HepG2 (cell line): ENCODE measurements around the gene APH1B. TPM values are rescaled to one million over a fixed set of nuclear protein-coding genes. Genes with fewer than 3 reads are reported as not detected.

Experiments
- ESRRA ChIP-seq: sonication (generic); formaldehyde crosslinking; IDR thresholded peaks from 2 replicates; pipeline ENCODE4 v1.5.1; 2020; ENCODE audit warnings: mild to moderate bottlenecking, low read depth, missing genetic modification reagents
- HNRNPUL1 ChIP-seq: fragments of 200-400 bp; formaldehyde crosslinking; IDR thresholded peaks from 2 replicates; pipeline ENCODE4 v1.6.1; 2017; ENCODE audit warnings: low read depth, mild to moderate bottlenecking, low read length, moderate library complexity
- MAFG ChIP-seq: sonication (generic); formaldehyde crosslinking; IDR thresholded peaks from 2 replicates; pipeline ENCODE4 v1.5.1; 2020; ENCODE audit warnings: mild to moderate bottlenecking, missing genetic modification reagents
- PHF20 ChIP-seq: sonication (generic); formaldehyde crosslinking; IDR thresholded peaks from 2 replicates; pipeline ENCODE4 v1.5.0; 2020; ENCODE audit warnings: mild to moderate bottlenecking, missing genetic modification reagents
- PHF5A ChIP-seq: IDR thresholded peaks from one replicate; pipeline ENCODE4 v1.6.1; 2018; ENCODE audit warnings: low read depth, missing genetic modification reagents; ENCODE audit not compliant: unreplicated experiment
- SOX6 ChIP-seq, 2 experiments: fragments of 450-650 bp in 1 of 2; sonication (generic) in 1 of 2; formaldehyde crosslinking in 1 of 2; IDR thresholded peaks; 2 replicates each; pipeline versions ENCODE4 v1.4.0 to v1.6.1; 2017 to 2020; ENCODE audit warnings: antibody characterized with exemption in 1 of 2, mild to moderate bottlenecking in 1 of 2, missing genetic modification reagents in 1 of 2
- TRIM24 ChIP-seq: sonication (generic); formaldehyde crosslinking; IDR thresholded peaks from 2 replicates; pipeline ENCODE4 v1.8.0; 2022; ENCODE audit warnings: mild to moderate bottlenecking, missing genetic modification reagents
- ZBTB3 ChIP-seq: sonication (generic); formaldehyde crosslinking; IDR thresholded peaks from 2 replicates; pipeline ENCODE4 v1.4.0; 2020; ENCODE audit warnings: low read depth, mild to moderate bottlenecking, moderate library complexity, missing genetic modification reagents, borderline replicate concordance
- ZNF143 ChIP-seq: sonication (generic); formaldehyde crosslinking; IDR thresholded peaks from 2 replicates; pipeline ENCODE4 v1.4.0; 2020; ENCODE audit warnings: missing genetic modification reagents
- ZNF572 ChIP-seq: sonication (generic); formaldehyde crosslinking; IDR thresholded peaks from 2 replicates; pipeline ENCODE4 v1.5.1; 2020; ENCODE audit warnings: mild to moderate bottlenecking, missing genetic modification reagents
- ZNF772 ChIP-seq: sonication (generic); formaldehyde crosslinking; IDR thresholded peaks from 2 replicates; pipeline ENCODE4 v1.5.0; 2020; ENCODE audit warnings: mild to moderate bottlenecking, missing genetic modification reagents
- polyA plus RNA-seq, 8 experiments: library from polyadenylated mRNA; depleted of rRNA in 3 of 8; stranded (reverse) in 7 of 8; unstranded in 1 of 8; fragments of >200 nt; fragmentation: Illumina TruSeq in 4 of 8; extraction: Trizol in 4 of 8; gene quantifications; 2 replicates each; pipeline versions ENCODE4 v1.2.1 to v1.2.3, GENCODE V29; 2011 to 2016; ENCODE audit warnings: low read depth in 4 of 8, missing spikeins in 1 of 8, mixed read lengths in 1 of 8; ENCODE audit not compliant: insufficient read depth in 1 of 8
- total RNA-seq, 5 experiments: library from RNA; depleted of rRNA; stranded (reverse); fragments of >200 nt; fragmentation: Illumina TruSeq; extraction: Trizol; gene quantifications; 2 replicates each; pipeline ENCODE4 v1.2.3, GENCODE V29; 2016; ENCODE audit warnings: low read depth in 1 of 5
- TF ChIP-seq, protein P1 (sequence below): sonication (generic); formaldehyde crosslinking; IDR thresholded peaks from 2 replicates; pipeline ENCODE4 v1.4.0; 2020; ENCODE audit warnings: low read depth, missing genetic modification reagents
- TF ChIP-seq, protein P2 (sequence below): sonication (generic); formaldehyde crosslinking; IDR thresholded peaks from 2 replicates; pipeline ENCODE4 v1.8.1; 2023; ENCODE audit warnings: mild to moderate bottlenecking, missing genetic modification reagents, borderline replicate concordance
- TF ChIP-seq, protein P3 (sequence below): sonication (generic); formaldehyde crosslinking; IDR thresholded peaks from 2 replicates; pipeline ENCODE4 v1.4.0; 2020; ENCODE audit warnings: missing genetic modification reagents
- TF ChIP-seq, protein P4 (sequence below): sonication (generic); formaldehyde crosslinking; IDR thresholded peaks from 2 replicates; pipeline ENCODE4 v1.8.0; 2022; ENCODE audit warnings: missing genetic modification reagents, mild to moderate bottlenecking, inconsistent platforms, borderline replicate concordance

APH1B gene
- total and polyA plus RNA-seq, 2 of the 13 experiments (the other 11 are each of a cell fraction or from before 2014, with no cell fraction given) = 0.45 to 1.00 TPM

DNA sequence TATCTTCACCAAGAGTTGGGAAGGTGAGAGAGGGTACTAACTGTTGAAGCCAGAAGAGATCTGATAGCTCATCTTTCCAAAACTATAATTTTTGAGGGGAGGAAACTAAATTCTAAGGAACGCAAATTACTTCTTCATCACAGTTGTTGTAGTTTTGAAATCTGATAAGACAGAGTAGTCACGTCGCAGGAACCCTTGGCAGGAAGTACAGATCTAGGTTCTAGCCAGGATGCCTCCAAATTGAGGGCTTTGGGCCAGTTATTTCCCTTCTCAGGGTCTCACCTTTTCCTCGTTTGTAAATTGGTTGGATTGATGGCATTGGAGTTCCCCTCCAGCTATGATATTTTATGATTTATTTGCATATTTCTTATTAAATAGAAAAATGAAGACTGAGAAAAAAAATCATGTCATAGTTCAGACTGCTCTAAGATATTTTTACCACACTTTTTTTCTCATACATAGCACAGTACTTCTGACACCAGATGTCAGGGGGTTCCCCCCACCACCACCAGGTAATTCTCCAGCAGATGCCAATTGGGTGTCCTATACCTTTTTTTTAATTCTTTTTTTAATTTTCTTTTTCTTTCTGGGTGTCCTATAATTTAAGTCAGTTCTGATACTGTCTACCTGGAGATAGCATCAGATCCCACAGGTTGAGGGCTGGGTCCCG, 32.3 kb upstream of the APH1B start (continued):
- TF ChIP-seq, protein P1, sequence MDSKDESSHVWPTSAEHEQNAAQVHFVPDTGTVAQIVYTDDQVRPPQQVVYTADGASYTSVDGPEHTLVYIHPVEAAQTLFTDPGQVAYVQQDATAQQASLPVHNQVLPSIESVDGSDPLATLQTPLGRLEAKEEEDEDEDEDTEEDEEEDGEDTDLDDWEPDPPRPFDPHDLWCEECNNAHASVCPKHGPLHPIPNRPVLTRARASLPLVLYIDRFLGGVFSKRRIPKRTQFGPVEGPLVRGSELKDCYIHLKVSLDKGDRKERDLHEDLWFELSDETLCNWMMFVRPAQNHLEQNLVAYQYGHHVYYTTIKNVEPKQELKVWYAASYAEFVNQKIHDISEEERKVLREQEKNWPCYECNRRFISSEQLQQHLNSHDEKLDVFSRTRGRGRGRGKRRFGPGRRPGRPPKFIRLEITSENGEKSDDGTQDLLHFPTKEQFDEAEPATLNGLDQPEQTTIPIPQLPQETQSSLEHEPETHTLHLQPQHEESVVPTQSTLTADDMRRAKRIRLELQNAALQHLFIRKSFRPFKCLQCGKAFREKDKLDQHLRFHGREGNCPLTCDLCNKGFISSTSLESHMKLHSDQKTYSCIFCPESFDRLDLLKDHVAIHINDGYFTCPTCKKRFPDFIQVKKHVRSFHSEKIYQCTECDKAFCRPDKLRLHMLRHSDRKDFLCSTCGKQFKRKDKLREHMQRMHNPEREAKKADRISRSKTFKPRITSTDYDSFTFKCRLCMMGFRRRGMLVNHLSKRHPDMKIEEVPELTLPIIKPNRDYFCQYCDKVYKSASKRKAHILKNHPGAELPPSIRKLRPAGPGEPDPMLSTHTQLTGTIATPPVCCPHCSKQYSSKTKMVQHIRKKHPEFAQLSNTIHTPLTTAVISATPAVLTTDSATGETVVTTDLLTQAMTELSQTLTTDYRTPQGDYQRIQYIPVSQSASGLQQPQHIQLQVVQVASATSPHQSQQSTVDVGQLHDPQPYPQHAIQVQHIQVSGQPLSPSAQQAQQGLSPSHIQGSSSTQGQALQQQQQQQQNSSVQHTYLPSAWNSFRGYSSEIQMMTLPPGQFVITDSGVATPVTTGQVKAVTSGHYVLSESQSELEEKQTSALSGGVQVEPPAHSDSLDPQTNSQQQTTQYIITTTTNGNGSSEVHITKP = no peak
- no peak for TF ChIP-seq ESRRA (CRISPR knock-in tag)
- no peak for TF ChIP-seq TRIM24 (CRISPR knock-in tag)
- TF ChIP-seq, protein P2, sequence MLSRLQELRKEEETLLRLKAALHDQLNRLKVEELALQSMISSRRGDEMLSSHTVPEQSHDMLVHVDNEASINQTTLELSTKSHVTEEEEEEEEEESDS (CRISPR knock-in tag) = no peak
- TF ChIP-seq PHF5A (CRISPR knock-in tag) = no peak
- no peak for TF ChIP-seq SOX6 (IDR thresholded peaks at IDR 0.05)
- TF ChIP-seq SOX6 (CRISPR knock-in tag; IDR thresholded peaks at IDR 0.05) = no peak
- no peak for TF ChIP-seq PHF20
- no peak for TF ChIP-seq ZNF772
- TF ChIP-seq HNRNPUL1 = no peak
- TF ChIP-seq, protein P3, sequence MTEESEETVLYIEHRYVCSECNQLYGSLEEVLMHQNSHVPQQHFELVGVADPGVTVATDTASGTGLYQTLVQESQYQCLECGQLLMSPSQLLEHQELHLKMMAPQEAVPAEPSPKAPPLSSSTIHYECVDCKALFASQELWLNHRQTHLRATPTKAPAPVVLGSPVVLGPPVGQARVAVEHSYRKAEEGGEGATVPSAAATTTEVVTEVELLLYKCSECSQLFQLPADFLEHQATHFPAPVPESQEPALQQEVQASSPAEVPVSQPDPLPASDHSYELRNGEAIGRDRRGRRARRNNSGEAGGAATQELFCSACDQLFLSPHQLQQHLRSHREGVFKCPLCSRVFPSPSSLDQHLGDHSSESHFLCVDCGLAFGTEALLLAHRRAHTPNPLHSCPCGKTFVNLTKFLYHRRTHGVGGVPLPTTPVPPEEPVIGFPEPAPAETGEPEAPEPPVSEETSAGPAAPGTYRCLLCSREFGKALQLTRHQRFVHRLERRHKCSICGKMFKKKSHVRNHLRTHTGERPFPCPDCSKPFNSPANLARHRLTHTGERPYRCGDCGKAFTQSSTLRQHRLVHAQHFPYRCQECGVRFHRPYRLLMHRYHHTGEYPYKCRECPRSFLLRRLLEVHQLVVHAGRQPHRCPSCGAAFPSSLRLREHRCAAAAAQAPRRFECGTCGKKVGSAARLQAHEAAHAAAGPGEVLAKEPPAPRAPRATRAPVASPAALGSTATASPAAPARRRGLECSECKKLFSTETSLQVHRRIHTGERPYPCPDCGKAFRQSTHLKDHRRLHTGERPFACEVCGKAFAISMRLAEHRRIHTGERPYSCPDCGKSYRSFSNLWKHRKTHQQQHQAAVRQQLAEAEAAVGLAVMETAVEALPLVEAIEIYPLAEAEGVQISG (CRISPR knock-in tag) = no peak
- TF ChIP-seq, protein P4, sequence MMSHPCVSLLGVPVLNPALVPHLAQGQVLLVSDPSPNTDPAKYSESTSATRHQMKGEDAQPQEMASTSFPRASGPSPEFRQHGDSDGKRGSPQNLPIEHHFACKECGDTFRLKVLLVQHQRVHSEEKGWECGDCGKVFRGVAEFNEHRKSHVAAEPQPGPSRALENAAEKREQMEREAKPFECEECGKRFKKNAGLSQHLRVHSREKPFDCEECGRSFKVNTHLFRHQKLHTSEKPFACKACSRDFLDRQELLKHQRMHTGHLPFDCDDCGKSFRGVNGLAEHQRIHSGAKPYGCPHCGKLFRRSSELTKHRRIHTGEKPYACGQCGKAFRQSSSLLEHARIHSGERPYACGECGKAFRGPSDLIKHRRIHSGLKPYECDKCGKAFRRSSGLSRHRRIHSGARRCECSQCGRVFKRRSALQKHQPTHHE (CRISPR knock-in tag) = no peak
- TF ChIP-seq ZNF572 (CRISPR knock-in tag) = no peak
- TF ChIP-seq MAFG = no peak
- no peak for TF ChIP-seq ZBTB3 (CRISPR knock-in tag)
- TF ChIP-seq ZNF143 (CRISPR knock-in tag) = no peak
